HG03064 (cell line): ENCODE results near the gene MTR.

Experiments used
- ATAC-seq: cut with Tn5 transposase; IDR thresholded peaks from one replicate; pipeline ENCODE4 v1.9.1; 2021; ENCODE audit warnings: low read depth; ENCODE audit not compliant: unreplicated experiment

MTR gene

DNA sequence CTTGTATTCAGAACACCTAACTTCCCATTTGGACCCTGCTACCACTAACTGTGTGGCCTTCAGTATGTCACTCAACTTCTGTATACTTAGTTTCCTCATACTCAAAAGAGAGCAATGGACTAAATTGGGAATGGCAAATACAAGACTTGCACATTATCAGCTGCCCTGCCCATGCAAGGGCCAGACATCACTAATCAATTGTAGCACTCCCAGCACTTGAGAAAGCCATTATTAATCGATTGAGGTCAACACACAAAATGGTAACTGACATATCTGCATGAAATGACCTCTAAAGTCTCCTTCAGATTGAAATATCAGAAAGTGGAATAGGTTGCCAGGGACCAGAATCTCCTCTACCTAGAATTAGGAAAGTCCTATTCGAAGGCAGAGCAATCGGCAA is 149.9 kb downstream of the MTR start:
- no peak for ATAC-seq

DNA sequence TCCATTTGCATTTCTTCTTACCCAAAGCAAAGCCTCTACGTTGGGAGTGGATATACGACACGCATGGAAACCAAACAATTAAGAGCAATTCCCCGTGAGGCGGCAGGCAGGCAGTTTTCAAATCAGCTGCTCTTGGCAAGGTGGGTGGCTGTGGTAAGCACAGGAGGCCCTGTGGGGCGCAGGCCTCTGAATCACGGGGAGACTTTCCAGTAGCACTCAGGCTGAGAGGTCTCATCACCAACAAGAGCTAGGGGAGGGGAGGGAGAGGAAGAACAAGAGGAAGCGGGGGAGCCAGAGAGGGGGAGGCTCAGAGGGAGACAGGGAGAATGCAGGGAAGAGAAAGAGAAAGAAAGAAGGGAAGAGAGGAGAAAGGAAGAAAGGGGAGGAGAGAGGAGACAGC is 152.7 kb downstream of the MTR start:
- no peak for ATAC-seq

DNA sequence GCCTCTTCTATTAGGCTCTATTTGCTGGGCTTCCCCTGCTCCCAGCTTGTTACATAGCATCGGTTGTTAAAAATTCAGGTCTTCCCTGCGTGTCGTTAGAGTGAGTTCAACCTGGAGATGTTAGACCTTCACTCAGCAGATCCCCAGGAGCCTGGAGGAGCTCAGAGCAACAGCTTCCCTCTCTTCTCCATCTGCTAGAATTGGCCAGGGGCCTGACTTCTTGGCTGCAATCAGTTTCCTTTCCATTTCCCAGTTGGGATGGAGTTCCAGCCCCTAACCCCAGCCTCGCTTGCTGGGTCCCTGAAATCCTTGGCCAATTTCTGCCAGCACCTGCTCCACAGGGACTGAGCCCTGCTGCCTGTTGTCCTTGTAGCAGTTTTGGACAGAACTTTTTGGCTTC is 153.3 kb downstream of the MTR start:
- no peak for ATAC-seq

DNA sequence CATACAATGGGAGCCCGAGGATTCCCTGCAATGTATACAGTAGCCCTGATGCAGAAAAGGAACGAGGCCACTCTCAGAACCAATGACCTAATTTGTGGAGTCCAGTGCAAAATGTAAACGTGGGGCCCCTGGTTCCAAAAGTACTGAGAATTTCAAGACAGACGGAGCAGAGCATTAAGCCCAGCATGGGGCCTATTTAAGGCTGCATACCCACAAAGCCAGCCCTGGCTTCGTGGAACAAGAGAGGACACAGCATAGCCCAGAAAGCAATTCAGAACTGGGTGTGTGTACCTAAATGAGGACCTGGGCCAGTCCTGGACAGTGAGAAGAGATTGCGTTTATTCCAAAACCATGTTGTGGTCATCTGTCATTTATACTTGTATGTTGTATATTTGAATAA is 153.9 kb downstream of the MTR start:
- no peak for ATAC-seq

DNA sequence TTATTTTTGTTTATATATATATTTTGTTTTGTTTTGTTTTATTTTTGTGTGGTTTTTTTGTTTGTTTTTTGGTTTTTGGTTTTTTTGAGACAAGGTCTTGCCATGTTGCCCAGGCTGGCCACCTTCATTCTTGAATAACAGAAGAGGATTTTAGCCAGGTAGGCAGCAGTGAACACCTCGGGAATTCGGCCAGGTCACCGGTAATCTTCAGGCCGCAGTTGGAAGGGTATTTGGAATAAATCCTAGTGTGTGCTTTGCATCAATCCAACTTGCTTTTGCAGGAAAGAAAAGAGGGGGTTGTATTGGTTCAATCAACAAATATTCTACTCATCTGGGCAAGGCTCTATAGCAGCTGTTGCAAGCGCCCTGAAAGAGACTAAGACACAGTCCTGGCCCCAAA is 155.3 kb downstream of the MTR start:
- ATAC-seq, result no peak

DNA sequence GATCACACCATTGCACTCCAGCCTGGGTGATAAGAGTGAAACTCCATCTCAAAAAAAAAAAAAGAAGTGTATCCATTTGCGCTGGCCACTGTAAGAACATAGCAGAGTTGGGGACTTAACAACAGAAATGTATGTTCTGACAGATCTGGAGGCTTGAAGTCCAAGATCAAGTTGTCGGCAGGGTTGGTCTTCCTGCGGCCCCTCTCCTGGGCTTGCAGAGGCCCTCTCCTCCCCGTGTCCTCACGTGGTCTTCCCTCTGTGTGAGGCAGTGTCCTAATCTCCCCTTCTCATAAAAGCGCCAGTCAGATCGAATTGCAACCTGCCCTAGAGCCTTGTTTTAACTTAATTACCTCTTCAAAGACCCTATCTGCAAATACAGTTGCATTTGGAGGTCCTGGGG is 156.6 kb downstream of the MTR start:
- ATAC-seq, result no peak

DNA sequence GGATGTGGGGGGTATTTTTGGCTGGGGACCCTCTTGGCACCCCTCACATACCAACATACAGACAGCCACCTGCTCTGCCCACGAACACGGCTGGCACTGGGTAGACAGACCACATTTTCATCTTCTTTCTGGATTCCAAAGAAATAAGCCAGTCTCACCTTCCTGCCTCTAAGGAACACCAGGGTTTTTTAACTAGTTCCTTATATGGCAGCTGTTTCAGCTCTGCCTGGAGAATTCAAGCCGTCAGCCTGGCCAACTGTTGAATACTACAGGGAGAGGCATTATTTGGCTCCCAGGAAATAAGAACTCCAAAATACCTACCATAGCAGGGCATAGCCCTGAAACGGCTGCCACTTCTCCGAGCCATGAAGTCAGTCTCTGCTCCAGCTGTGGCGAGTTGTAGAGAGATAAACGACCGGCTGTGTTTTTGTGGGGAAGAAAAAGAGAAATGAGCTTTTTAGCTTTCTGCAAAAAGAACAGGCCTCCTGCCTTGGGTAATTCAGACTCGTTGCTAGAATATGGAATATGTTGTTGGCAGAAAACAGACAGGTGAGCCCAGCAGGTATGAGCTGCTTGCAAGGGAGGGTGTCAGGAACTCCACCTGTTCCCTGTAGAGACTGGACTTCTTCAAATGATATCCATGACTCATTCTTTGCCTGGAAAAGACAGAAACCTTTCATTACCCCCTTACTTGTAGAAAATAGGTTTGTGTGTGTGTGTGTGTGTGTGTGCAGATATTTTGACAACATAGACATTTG is 157.3 kb downstream of the MTR start:
- no peak for ATAC-seq

DNA sequence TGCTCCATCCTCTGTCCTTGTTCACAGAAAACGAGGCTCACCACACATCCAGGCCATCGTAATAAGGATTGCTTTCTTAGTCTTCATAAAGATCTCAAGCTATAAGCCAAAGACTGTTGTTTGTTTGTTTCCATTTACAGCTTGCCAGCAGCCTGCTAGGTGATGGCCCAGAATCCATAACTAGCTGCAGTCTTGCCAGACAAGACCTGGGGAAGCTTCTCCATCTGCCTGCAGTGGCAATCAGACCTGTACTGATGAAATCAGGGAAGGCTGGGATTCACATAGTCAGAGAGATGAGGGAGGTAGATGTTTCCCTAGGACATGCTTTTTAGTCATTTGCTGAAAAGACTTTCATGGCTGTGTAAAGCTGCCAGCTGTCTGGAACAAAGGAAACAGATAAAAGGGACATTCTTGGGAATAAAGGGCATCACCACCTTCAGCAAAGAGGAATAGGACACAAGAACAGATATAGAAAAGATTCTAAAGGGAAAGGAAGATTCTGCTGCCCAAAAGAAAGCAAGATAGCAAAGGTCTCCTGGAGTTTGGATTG is 158.1 kb downstream of the MTR start:
- no peak for ATAC-seq
